Tibial nerve (tissue), 3 donors: ENCODE data around the gene GBP4.

ENCODE experiments used
- POLR2A ChIP-seq, 2 donors: fragments of 450-650 bp; IDR thresholded peaks; one replicate each; pipeline ENCODE4 v1.6.1; 2017; ENCODE audit warnings: antibody characterized with exemption in 2 of 2, mild to moderate bottlenecking in 2 of 2, moderate library complexity in 2 of 2
- TF ChIP-seq, protein P1 (sequence below), 5 experiments: fragments of 200-600 bp in 3 of 5; fragments of 450-650 bp in 2 of 5; sonication (generic) in 3 of 5; IDR thresholded peaks; one replicate each; pipeline ENCODE4 v1.5.1; 2016 to 2019; ENCODE audit warnings: antibody characterized with exemption in 5 of 5, mild to moderate bottlenecking in 3 of 5, moderate library complexity in 2 of 5

DNA sequence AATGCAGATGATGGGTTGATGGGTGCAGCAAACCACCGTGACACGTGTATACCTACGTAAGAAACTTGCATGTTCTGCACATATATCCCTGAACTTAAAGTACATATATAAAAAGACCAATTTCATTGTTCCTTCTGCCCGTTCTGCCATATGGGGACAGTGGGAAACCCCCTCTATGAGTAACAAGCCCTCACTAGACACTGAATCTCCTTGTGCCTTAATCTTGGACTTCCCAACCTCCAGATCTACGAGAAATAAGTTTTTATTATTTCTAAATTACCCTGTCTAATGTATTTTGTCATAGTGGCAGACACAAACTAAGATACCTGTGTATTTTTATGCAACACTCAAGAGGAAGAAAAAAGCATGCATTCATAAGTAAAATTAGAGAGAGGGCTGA is 32.9 kb downstream of the GBP4 start:
- no peak for TF ChIP-seq POLR2A (IDR thresholded peaks at IDR 0.05)
- TF ChIP-seq, protein P1, sequence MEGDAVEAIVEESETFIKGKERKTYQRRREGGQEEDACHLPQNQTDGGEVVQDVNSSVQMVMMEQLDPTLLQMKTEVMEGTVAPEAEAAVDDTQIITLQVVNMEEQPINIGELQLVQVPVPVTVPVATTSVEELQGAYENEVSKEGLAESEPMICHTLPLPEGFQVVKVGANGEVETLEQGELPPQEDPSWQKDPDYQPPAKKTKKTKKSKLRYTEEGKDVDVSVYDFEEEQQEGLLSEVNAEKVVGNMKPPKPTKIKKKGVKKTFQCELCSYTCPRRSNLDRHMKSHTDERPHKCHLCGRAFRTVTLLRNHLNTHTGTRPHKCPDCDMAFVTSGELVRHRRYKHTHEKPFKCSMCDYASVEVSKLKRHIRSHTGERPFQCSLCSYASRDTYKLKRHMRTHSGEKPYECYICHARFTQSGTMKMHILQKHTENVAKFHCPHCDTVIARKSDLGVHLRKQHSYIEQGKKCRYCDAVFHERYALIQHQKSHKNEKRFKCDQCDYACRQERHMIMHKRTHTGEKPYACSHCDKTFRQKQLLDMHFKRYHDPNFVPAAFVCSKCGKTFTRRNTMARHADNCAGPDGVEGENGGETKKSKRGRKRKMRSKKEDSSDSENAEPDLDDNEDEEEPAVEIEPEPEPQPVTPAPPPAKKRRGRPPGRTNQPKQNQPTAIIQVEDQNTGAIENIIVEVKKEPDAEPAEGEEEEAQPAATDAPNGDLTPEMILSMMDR (IDR thresholded peaks at IDR 0.05): no peak
